ENCODE data around the gene RRP15. TPM values are rescaled to one million over a fixed set of nuclear protein-coding genes. Genes with fewer than 3 reads are reported as not detected.
"Not testable (repeated sequence)": the region's sequence is repeated elsewhere in the genome, so short reads cannot be mapped to it uniquely, and the experiment has no call there.

The RRP15 gene
- total RNA-seq, 1 experiment from 2014 or later = 32.1 TPM

DNA sequence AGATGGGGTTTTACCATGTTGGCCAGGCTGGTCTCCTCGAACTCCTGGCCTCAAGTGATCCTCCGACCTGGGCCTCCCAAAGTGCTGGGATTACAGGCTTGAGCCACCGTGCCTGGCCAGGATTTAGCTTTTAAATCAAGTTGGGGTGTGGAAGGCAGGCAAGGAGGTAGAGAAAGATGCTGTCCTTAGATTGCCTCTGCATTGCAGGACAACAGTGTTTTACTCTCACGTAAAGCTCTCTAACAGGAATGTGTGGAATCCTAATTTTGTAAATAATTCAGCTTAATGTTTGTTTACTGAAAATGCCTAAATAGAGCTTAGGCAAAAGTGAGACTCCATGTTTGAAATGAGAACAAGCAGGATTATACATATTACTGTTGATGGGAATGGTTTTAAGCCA is 30.5 kb downstream of the RRP15 start:
- intact Hi-C loops (cut with micrococcal nuclease; ENCODE audit: unreplicated experiment) = no loop called here
- DNase-seq (ENCODE audit: low read depth, low spot score) = no peak
- in situ Hi-C loops (cut with HindIII; ENCODE audit: low pct_unique_long_range_greater_than_20kb, low sequenced_read_pairs) = no loop called here
- H3K9me3 ChIP-seq (ENCODE audit: control insufficient read depth, insufficient read depth, low read depth, low read length) = no peaks in the 10 kb centered on the region
- no peak overlapping the region for H3K27ac ChIP-seq (ENCODE audit: low read length)
- ATAC-seq = no peak
- H3K36me3 ChIP-seq (ENCODE audit: control insufficient read depth, insufficient read depth, low read length) = peaks cover 3% of the 10 kb centered on the region
- H3K4me3 ChIP-seq (ENCODE audit: low read depth in 2 of 2, low read length in 2 of 2) = no peak overlapping the region
- TF ChIP-seq, protein P1, sequence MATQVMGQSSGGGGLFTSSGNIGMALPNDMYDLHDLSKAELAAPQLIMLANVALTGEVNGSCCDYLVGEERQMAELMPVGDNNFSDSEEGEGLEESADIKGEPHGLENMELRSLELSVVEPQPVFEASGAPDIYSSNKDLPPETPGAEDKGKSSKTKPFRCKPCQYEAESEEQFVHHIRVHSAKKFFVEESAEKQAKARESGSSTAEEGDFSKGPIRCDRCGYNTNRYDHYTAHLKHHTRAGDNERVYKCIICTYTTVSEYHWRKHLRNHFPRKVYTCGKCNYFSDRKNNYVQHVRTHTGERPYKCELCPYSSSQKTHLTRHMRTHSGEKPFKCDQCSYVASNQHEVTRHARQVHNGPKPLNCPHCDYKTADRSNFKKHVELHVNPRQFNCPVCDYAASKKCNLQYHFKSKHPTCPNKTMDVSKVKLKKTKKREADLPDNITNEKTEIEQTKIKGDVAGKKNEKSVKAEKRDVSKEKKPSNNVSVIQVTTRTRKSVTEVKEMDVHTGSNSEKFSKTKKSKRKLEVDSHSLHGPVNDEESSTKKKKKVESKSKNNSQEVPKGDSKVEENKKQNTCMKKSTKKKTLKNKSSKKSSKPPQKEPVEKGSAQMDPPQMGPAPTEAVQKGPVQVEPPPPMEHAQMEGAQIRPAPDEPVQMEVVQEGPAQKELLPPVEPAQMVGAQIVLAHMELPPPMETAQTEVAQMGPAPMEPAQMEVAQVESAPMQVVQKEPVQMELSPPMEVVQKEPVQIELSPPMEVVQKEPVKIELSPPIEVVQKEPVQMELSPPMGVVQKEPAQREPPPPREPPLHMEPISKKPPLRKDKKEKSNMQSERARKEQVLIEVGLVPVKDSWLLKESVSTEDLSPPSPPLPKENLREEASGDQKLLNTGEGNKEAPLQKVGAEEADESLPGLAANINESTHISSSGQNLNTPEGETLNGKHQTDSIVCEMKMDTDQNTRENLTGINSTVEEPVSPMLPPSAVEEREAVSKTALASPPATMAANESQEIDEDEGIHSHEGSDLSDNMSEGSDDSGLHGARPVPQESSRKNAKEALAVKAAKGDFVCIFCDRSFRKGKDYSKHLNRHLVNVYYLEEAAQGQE (IDR thresholded peaks at IDR 0.05; ENCODE audit: insufficient read depth in 1 of 2, low read depth in 2 of 2, low read length in 1 of 2) = no peak
- TF ChIP-seq SIN3A (IDR thresholded peaks at IDR 0.05; ENCODE audit: borderline replicate concordance, insufficient read depth, low read depth, low read length) (no peak), POLR2AphosphoS5 (IDR thresholded peaks at IDR 0.05; ENCODE audit: low read depth, low read length) (no peak), TCF7L2 (IDR thresholded peaks at IDR 0.05; ENCODE audit: low read depth, low read length) (no peak)
- TF ChIP-seq, protein P2, sequence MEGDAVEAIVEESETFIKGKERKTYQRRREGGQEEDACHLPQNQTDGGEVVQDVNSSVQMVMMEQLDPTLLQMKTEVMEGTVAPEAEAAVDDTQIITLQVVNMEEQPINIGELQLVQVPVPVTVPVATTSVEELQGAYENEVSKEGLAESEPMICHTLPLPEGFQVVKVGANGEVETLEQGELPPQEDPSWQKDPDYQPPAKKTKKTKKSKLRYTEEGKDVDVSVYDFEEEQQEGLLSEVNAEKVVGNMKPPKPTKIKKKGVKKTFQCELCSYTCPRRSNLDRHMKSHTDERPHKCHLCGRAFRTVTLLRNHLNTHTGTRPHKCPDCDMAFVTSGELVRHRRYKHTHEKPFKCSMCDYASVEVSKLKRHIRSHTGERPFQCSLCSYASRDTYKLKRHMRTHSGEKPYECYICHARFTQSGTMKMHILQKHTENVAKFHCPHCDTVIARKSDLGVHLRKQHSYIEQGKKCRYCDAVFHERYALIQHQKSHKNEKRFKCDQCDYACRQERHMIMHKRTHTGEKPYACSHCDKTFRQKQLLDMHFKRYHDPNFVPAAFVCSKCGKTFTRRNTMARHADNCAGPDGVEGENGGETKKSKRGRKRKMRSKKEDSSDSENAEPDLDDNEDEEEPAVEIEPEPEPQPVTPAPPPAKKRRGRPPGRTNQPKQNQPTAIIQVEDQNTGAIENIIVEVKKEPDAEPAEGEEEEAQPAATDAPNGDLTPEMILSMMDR (IDR thresholded peaks at IDR 0.05) = no peak
- BruUV-seq (replicated peaks) = no TSS peak
- CTCF ChIA-PET = no interaction called here
- POLR2A ChIA-PET = no interaction called here
- 0 out of 2 replicates have a peak, but pooled peaks cover 2% of the 10 kb centered on the region for H3K4me1 ChIP-seq (ENCODE audit: control insufficient read depth, insufficient read depth, low read length)
- H3K27me3 ChIP-seq (ENCODE audit: control insufficient read depth, insufficient read depth, low read length) = no peaks in the 10 kb centered on the region

- in situ Hi-C loops (cut with HindIII; ENCODE audit: low pct_unique_long_range_greater_than_20kb, low sequenced_read_pairs) = no loop called here
- Histone ChIP-seq H3K27ac (ENCODE audit: low read length) (no peak overlapping the region), H3K36me3 (ENCODE audit: control insufficient read depth, insufficient read depth, low read length) (peaks cover 8% of the 10 kb centered on the region), H3K9me3 (ENCODE audit: control insufficient read depth, insufficient read depth, low read depth, low read length) (no peaks in the 10 kb centered on the region), H3K27me3 (ENCODE audit: control insufficient read depth, insufficient read depth, low read length) (no peaks in the 10 kb centered on the region), H3K4me3 (ENCODE audit: low read depth in 2 of 2, low read length in 2 of 2) (no peak overlapping the region), H3K4me1 (ENCODE audit: control insufficient read depth, insufficient read depth, low read length) (0 out of 2 replicates have a peak, but pooled peaks cover 2% of the 10 kb centered on the region)
- CTCF ChIA-PET = no interaction called here
- TF ChIP-seq, protein P1 (IDR thresholded peaks at IDR 0.05; ENCODE audit: insufficient read depth in 1 of 2, low read depth in 2 of 2, low read length in 1 of 2) = no peak
- TF ChIP-seq SIN3A (IDR thresholded peaks at IDR 0.05; ENCODE audit: borderline replicate concordance, insufficient read depth, low read depth, low read length) (no peak), TCF7L2 (IDR thresholded peaks at IDR 0.05; ENCODE audit: low read depth, low read length) (no peak), POLR2AphosphoS5 (IDR thresholded peaks at IDR 0.05; ENCODE audit: low read depth, low read length) (no peak)
- TF ChIP-seq, protein P2 (IDR thresholded peaks at IDR 0.05) = no peak
- ATAC-seq (no peak), DNase-seq (ENCODE audit: low read depth, low spot score) (no peak)
- intact Hi-C loops (cut with micrococcal nuclease; ENCODE audit: unreplicated experiment) = no loop called here
- BruUV-seq (replicated peaks) = no TSS peak
- POLR2A ChIA-PET = interaction anchor here (0.7 kb wide), 1 partner anchor 55 kb away, joined by 3 read pairs; no protein-coding TSS in a partner anchor
Measured at GRCh38 chr1:218317061-218317460, 32.0 kb downstream of the RRP15 start.

- H3K4me1 ChIP-seq (ENCODE audit: control insufficient read depth, insufficient read depth, low read length); H3K27me3 ChIP-seq (ENCODE audit: control insufficient read depth, insufficient read depth, low read length); in situ Hi-C loops (cut with HindIII; ENCODE audit: low pct_unique_long_range_greater_than_20kb, low sequenced_read_pairs); H3K36me3 ChIP-seq (ENCODE audit: control insufficient read depth, insufficient read depth, low read length); BruUV-seq (replicated peaks); H3K9me3 ChIP-seq (ENCODE audit: control insufficient read depth, insufficient read depth, low read depth, low read length); intact Hi-C loops (cut with micrococcal nuclease; ENCODE audit: unreplicated experiment); POLR2A ChIA-PET; ATAC-seq; CTCF ChIA-PET; DNase-seq (ENCODE audit: low read depth, low spot score); H3K27ac ChIP-seq (ENCODE audit: low read length); H3K4me3 ChIP-seq (ENCODE audit: low read depth in 2 of 2, low read length in 2 of 2): not testable (repeated sequence)
Measured at GRCh38 chr1:218320182-218320581, 35.1 kb downstream of the RRP15 start.

Data from Panc1 (cell line).